ENCODE measurements around the gene ATP9A. TPM values are rescaled to one million over a fixed set of nuclear protein-coding genes. Genes with fewer than 3 reads are reported as not detected.
"Not testable (repeated sequence)": the region's sequence is repeated elsewhere in the genome, so short reads cannot be mapped to it uniquely, and the experiment has no call there.

ATP9A gene
- total RNA-seq, 3 donors from 2014 or later, result 0.30 to 1.2 (median 1.0) TPM

DNA sequence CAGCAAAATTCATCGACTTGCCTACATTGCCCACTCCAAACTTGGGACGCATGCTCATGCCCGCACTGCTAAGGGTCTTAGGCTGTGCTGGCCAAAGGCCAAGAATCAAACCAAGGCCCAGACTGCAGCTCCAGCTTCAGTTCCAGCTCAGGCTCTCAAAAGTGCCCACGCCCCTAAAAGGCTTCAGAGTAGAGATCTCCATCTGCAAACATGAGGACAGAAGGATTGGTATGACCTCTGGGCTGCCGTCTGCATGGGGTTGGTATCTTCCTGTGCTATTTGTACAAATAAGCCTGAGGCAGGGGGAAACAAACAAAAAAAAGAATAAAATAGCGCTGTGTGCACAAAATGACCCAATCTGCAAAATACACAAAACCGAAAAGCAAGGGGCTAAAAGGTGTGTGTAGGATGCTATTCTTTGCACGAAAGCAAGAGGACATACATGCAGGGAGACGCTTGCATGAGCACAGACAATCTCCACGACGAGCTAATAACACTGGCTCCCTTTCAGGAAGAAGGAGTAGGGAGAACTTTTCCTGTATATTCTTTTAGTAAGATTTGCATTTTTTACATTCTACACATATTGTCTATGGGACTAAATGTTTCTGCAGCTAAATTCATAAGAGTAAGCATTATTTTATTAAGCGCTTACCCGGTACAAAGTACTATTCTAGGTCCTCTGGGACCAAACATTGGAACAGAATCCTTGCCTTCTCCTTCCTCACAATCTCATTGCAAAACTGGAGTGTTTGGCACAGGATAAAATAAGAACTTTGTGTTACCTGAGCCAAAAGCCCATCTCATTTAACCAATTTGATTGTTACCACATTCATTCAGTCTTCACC lies 33.1 kb downstream of the ATP9A start:
- H3K27me3 Mint-ChIP-seq (ENCODE audit: low read depth), result peaks cover 2% of the 10 kb centered on the region
- no peak overlapping the region for H3K4me3 Mint-ChIP-seq
- DNase-seq, result no peak
- H3K9me3 Mint-ChIP-seq, result no peaks in the 10 kb centered on the region
- peaks cover 3% of the 10 kb centered on the region for H3K4me1 Mint-ChIP-seq (ENCODE audit: low read depth)
- H3K36me3 Mint-ChIP-seq (ENCODE audit: insufficient read depth), result no peaks in the 10 kb centered on the region
- ATAC-seq, result no peak

DNA sequence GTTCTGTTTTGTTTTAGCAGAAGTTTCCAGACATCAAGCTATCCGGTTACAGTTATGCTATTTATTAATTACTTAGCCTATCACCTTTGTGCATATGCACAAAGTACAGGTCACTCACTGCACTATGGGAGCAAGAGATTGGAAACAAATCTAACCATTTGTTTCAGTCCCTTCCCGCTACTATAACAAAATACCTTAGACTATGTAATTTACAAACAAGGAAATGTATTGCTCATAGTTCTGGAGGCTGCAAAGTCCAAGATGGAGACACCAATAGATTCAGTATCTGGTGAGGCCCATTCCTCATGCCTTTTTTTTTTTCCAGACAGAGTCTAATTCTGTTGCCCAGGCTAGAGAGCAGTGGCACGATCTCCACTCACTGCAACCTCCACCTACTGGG lies 35.1 kb downstream of the ATP9A start:
- no peak for ATAC-seq
- peaks cover 3% of the 10 kb centered on the region for H3K4me1 Mint-ChIP-seq (ENCODE audit: low read depth)
- DNase-seq, result no peak
- no peaks in the 10 kb centered on the region for H3K9me3 Mint-ChIP-seq
- peaks cover 4% of the 10 kb centered on the region for H3K27me3 Mint-ChIP-seq (ENCODE audit: low read depth)
- no peak overlapping the region for H3K4me3 Mint-ChIP-seq
- no peaks in the 10 kb centered on the region for H3K36me3 Mint-ChIP-seq (ENCODE audit: insufficient read depth)

DNA sequence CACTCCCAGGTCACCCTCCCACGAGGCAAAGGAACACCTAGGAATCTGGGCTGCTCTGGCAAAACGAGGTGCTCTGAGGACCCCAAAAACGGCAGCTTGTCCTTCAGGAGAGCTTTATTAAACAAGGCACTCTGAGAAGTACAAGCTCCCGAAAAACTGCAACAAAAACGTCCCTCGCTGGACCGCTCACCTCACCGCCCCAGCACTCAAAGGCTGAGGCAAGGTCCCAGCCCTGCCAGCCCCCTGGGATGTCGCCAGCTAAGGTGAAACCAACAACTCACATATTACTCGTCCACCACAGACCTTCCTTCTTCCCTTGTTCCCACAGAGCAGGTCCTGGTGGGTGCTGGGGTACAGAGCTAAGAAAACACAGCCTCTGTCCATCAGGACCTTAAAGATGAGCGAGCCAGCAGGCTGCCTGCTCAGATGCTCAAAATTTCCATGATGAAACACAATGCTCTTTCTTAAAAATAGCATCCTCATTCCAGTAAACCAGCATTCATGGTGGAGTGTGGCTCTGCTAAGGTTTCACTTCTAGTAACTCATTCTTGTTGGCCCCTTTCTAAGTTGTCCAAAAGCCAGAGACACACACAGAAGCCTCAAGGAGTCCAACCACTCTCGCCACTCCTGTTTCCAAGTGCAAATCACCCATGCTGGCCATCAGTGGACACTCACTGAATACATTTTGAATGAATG lies 35.9 kb downstream of the ATP9A start:
- Mint-ChIP-seq H3K27me3 (ENCODE audit: low read depth) (peaks cover 4% of the 10 kb centered on the region), H3K4me3 (peak overlapping the region; percentile 51), H3K9me3 (no peaks in the 10 kb centered on the region), H3K4me1 (ENCODE audit: low read depth) (peaks cover 3% of the 10 kb centered on the region), H3K36me3 (ENCODE audit: insufficient read depth) (no peaks in the 10 kb centered on the region)
- DNase-seq (no peak), ATAC-seq (no peak)

DNA sequence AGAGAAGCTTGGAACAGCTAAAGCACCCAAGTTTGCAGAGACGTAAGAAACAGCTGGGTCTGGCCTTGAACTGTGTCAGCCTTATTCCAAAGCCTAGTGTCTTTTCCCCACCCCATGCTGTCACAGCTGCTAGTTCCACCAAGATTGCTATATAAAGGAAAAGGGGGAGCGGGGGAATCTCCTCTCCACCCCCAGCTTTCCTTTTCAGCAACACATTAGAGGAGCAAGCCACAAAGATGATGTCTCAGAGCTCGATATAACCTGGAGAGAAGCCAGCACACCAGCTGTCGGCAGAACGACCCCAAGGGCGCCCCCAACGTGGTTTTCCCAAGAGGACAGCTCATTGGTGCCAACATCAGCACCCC lies 36.5 kb downstream of the ATP9A start:
- peaks cover 4% of the 10 kb centered on the region for H3K27me3 Mint-ChIP-seq (ENCODE audit: low read depth)
- H3K4me3 Mint-ChIP-seq, result no peak overlapping the region
- peaks cover 3% of the 10 kb centered on the region for H3K4me1 Mint-ChIP-seq (ENCODE audit: low read depth)
- DNase-seq (no peak), ATAC-seq (no peak)
- no peaks in the 10 kb centered on the region for H3K36me3 Mint-ChIP-seq (ENCODE audit: insufficient read depth)
- no peaks in the 10 kb centered on the region for H3K9me3 Mint-ChIP-seq

DNA sequence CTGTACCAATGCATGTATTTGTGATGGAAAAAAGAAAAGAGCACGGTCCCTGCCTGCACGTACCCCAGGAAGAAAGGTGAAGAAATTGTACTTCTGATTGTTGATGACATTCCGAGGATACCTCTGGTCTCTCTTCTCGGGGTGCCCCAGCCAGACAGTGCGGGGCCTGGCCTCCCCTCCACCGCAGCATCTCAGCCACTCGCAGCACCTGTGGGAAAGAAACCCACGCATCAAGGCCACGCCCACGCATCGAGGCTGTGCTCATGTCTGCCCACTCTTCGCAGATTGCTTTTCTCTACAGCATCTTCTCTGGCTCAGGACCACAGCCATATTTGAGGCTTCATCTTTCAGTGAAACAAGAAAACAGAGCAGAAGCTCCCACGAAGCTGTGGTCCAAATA lies 38.4 kb downstream of the ATP9A start:
- no peak for ATAC-seq
- H3K4me3 Mint-ChIP-seq, result no peak overlapping the region
- no peaks in the 10 kb centered on the region for H3K36me3 Mint-ChIP-seq (ENCODE audit: insufficient read depth)
- no peaks in the 10 kb centered on the region for H3K9me3 Mint-ChIP-seq
- H3K27me3 Mint-ChIP-seq (ENCODE audit: low read depth), result peaks cover 4% of the 10 kb centered on the region
- DNase-seq, result no peak
- H3K4me1 Mint-ChIP-seq (ENCODE audit: low read depth), result peaks cover 3% of the 10 kb centered on the region

DNA sequence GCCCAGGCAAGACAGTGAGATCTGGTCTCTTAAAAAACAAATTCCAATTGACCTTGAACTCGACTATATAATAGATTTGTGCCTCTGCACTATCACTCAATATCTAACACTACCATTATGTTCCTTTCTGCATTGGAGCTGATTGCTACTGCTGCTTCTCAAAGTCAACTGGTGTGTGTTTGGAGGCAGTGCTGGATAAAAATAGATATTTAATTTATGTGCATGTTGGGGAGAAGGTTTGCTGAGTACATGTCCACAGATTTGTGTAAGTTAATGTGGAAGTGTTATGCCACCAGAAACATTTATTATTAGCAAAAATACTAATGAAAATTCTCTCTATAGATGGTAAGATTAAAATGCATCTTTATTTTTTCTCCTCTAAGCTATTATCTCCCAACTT lies 39.5 kb downstream of the ATP9A start:
- no peaks in the 10 kb centered on the region for H3K36me3 Mint-ChIP-seq (ENCODE audit: insufficient read depth)
- ATAC-seq, result no peak
- H3K4me3 Mint-ChIP-seq, result no peak overlapping the region
- peaks cover 3% of the 10 kb centered on the region for H3K4me1 Mint-ChIP-seq (ENCODE audit: low read depth)
- H3K27me3 Mint-ChIP-seq (ENCODE audit: low read depth), result peaks cover 4% of the 10 kb centered on the region
- no peak for DNase-seq
- H3K9me3 Mint-ChIP-seq, result no peaks in the 10 kb centered on the region

DNA sequence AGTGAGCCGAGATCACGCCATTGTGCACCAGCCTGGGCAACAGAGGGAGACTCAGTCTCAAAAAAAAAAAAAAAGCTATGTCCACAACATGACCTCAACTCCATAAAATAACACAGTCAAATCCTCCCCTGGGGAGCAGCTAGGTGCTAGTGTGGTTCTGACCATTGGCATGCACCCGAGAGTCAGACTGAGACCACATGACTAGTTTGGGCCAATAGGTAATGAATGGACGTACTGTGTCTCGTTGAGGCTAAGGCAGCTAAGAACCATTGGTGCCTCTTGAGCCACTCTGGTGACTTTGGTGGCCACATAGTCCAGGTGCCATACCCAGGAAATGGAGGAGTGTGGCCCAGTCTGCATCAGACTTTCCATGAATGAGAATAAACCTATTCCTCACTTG lies 40.3 kb downstream of the ATP9A start:
- ATAC-seq, result no peak
- Mint-ChIP-seq H3K27me3 (ENCODE audit: low read depth) (peaks cover 4% of the 10 kb centered on the region), H3K36me3 (ENCODE audit: insufficient read depth) (no peaks in the 10 kb centered on the region), H3K9me3 (no peaks in the 10 kb centered on the region), H3K4me3 (no peak overlapping the region), H3K4me1 (ENCODE audit: low read depth) (peaks cover 3% of the 10 kb centered on the region)
- DNase-seq, result no peak

DNA sequence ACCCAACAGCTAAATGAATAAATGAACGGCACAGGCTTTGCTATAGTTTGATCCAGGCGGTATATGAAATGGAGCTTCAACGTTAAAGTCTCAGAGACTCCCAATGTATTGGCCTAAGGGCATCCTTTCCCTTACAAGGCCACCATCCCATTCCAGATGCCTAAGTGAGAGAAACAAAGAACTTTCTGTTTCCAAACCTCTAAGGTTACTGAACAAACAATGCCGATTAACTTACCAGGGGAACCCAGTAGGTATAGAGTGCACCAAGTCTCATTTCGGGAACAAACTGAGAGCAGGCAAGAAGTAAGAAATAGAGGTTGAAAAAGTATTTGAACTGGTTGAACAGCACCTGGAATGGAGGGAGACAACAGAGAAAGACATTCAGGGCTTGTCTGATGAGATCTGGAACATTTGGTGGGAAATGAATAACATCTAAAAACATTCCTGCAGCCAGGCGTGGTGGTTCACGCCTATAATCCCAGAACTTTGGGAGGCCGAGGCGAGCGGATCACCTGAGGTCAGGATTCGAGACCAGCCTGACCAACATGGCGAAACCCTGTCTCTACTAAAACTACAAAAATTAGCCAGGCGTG lies 42.5 kb downstream of the ATP9A start:
- Mint-ChIP-seq H3K4me1 (ENCODE audit: low read depth) (no peaks in the 10 kb centered on the region), H3K4me3 (no peak overlapping the region), H3K9me3 (no peaks in the 10 kb centered on the region), H3K27me3 (ENCODE audit: low read depth) (peaks cover 9% of the 10 kb centered on the region), H3K36me3 (ENCODE audit: insufficient read depth) (no peaks in the 10 kb centered on the region)
- no peak for ATAC-seq
- DNase-seq, result no peak

DNA sequence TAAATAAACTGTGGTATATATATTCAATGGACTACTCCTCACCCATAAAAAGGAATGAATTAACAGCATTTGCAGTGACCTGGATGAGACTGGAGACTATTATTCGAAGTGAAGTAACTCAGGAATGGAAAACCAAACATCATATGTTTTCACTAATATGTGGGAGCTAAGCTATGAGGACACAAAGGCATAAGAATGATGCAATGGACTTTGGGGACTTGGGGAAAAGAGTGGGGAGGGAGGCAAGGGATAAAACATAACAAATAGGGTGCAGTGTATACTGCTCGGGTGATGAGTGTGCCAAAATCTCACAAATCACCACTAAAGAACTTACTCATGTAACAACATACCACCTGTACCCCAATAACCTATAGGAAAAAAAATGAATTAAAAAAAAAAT lies 45.2 kb downstream of the ATP9A start:
- not testable (repeated sequence) for ATAC-seq; H3K9me3 Mint-ChIP-seq; H3K4me1 Mint-ChIP-seq (ENCODE audit: low read depth); H3K4me3 Mint-ChIP-seq; DNase-seq; H3K36me3 Mint-ChIP-seq (ENCODE audit: insufficient read depth)
- peaks cover 12% of the 10 kb centered on the region for H3K27me3 Mint-ChIP-seq (ENCODE audit: low read depth)

DNA sequence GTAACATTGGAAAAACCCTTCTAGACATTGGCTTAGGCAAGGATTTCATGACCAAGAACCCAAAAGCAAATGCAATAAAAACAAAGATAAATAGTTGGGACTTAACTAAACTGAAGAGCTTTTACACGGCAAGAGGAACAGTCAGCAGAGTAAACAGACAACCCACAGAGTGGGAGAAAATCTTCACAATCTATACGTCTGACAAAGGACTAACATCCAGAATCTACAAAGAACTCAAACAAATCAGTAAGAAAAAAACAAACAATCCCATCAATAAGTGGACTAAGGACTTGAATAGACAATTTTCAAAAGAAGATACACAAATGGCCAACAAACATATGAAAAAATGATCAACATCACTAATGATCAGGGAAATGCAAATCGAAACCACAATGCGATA lies 45.9 kb downstream of the ATP9A start:
- not testable (repeated sequence) for DNase-seq; ATAC-seq; H3K36me3 Mint-ChIP-seq (ENCODE audit: insufficient read depth); H3K4me3 Mint-ChIP-seq; H3K4me1 Mint-ChIP-seq (ENCODE audit: low read depth); H3K9me3 Mint-ChIP-seq
- H3K27me3 Mint-ChIP-seq (ENCODE audit: low read depth), result peaks cover 20% of the 10 kb centered on the region

DNA sequence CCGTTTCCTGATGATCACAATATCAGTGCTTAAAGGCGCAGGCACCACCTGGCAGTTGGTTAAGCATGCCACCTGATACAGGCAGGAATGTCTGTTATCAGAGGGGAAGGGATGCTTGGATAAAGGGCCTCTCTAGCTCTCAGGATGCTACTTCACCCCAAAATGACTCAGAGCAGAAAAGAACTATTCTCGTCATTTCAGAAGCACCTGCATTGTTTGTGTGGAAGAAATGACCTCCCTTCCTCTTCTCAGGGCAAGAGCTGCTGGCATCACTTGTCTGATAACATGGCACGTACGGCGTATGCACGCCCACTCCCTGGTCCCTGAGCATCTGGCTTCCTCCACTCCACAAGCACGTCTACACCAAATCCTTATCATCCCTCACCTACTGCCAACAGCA lies 47.3 kb downstream of the ATP9A start:
- H3K36me3 Mint-ChIP-seq (ENCODE audit: insufficient read depth), result no peaks in the 10 kb centered on the region
- DNase-seq (no peak), ATAC-seq (no peak)
- H3K4me3 Mint-ChIP-seq, result no peak overlapping the region
- no peaks in the 10 kb centered on the region for H3K4me1 Mint-ChIP-seq (ENCODE audit: low read depth)
- no peaks in the 10 kb centered on the region for H3K9me3 Mint-ChIP-seq
- H3K27me3 Mint-ChIP-seq (ENCODE audit: low read depth), result peaks cover 23% of the 10 kb centered on the region

DNA sequence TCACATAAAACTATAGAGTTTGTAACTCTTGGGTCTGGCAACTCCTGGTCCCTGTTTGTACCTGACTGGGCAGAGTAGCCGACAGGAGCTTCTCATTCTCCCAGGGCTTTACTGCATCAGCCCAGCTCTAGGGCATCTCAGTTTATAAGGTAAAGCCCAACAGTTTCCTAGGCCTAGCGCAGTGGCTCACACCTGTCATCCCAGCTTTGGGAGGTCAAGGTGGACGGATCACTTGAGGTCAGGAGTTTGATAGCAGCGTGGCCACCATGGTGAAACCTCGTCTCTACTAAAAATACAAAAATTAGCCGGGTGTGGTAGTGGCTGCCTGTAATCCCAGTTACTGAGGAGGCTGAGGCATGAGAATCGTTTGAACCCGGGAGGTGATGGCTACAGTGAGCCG lies 47.8 kb downstream of the ATP9A start:
- ATAC-seq (no peak), DNase-seq (no peak)
- Mint-ChIP-seq H3K36me3 (ENCODE audit: insufficient read depth) (no peaks in the 10 kb centered on the region), H3K4me1 (ENCODE audit: low read depth) (peaks cover 4% of the 10 kb centered on the region), H3K27me3 (ENCODE audit: low read depth) (peaks cover 23% of the 10 kb centered on the region), H3K9me3 (no peaks in the 10 kb centered on the region), H3K4me3 (no peak overlapping the region)

DNA sequence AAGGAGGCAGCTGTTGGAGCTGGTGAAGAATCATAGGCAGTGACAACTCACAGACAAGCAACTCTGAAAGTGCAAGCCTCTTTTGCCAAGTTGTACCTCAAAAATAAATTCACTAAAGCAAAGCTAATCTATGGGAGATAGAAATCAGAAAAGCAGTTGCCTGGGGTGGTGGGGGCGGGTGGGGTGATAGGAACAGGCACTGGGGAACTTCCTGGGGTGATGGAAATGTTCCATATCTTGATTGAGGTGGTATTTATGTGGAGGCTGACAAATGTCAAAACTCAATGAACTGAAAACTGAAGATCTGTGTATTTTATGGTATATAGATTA lies 52.4 kb downstream of the ATP9A start:
- Mint-ChIP-seq H3K4me1 (ENCODE audit: low read depth) (peaks cover 6% of the 10 kb centered on the region), H3K36me3 (ENCODE audit: insufficient read depth) (no peaks in the 10 kb centered on the region), H3K4me3 (no peak overlapping the region), H3K9me3 (no peaks in the 10 kb centered on the region), H3K27me3 (ENCODE audit: low read depth) (peaks cover 25% of the 10 kb centered on the region)
- ATAC-seq, result peak in 1 of 2 donors; percentile 30
- no peak for DNase-seq

DNA sequence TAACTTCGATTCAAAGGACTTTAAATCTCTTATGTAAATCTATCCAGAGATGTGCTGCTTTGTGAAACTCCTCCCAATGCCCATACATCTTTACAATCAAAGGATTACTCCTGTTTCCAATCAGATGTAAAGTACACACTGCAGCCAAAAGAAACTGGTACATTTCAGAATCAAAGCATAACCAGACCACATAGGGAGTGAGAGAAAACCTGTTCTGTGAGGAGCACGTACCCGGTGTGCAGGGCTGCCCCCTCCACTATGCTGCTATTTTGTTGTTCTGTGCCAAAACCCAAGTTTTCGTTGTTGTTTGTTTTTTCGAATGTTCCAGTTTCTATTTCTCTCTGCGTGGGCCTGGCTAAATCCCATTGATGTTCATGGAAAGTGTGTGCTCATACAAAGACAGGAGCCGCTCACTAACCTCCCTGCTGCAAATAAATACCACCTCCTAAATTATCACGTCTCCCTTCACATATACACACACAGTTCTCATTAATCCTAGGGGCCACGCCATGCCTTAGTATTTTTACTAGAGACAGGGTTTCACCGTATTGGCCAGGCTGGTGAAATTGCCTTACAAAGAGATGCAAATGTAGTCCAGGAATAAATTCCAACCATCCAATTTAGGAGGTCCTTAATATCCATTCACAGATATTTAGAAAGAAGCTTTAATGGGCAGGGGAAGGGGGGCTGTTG lies 52.9 kb downstream of the ATP9A start:
- ATAC-seq (no peak), DNase-seq (no peak)
- Mint-ChIP-seq H3K27me3 (ENCODE audit: low read depth) (peaks cover 25% of the 10 kb centered on the region), H3K4me1 (ENCODE audit: low read depth) (peaks cover 6% of the 10 kb centered on the region), H3K9me3 (no peaks in the 10 kb centered on the region), H3K4me3 (no peak overlapping the region), H3K36me3 (ENCODE audit: insufficient read depth) (no peaks in the 10 kb centered on the region)
